Adrenal gland (tissue), 5 donors: ENCODE measurements around the gene LY9.

Source experiments
- POLR2A ChIP-seq, 2 donors: fragments of 450-650 bp; IDR thresholded peaks; one replicate each; pipeline ENCODE4 v1.6.1; 2017; ENCODE audit warnings: antibody characterized with exemption in 2 of 2, mild to moderate bottlenecking in 2 of 2, moderate library complexity in 1 of 2
- TF ChIP-seq, protein P1 (sequence below), 6 experiments: fragments of 450-650 bp in 4 of 6; fragments of 200-600 bp in 2 of 6; sonication (generic) in 1 of 6; IDR thresholded peaks; 1 replicate in 5 of 6; 2 replicates in 1 of 6; pipeline versions ENCODE4 v1.5.1 to v1.8.0; 2016 to 2021; ENCODE audit warnings: antibody characterized with exemption in 6 of 6, mild to moderate bottlenecking in 2 of 6, moderate library complexity in 1 of 6
- donor health status: DM: no; HTN: no; CAD: no.

DNA sequence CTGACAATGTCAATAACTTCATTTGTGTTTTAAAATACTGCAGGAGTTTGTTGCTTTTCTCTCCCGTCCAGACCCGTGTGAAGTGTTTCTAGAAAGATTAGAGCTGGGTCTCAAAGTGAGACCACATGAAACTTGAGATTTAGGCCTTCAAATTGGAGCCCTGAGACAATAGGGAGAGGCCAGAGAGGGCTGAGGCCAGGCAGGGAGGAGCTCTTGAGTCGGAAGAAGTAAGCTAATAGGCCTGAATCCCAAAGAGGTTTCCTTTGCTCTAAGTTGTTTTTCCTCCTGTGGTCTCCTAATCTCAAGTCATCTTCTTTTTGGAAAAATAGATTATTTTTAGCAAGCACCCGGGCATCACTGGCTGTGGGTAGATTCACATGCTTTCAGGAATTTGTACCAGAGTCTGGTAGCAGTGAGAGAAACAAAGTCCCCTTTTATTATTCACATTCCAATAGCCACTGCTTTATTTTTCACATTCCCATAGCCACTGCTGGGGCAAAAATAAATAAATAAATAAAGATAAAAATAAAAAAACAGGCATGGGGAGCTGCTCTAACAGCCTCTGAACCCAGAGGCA is 41.1 kb downstream of the LY9 start:
- TF ChIP-seq, protein P1, sequence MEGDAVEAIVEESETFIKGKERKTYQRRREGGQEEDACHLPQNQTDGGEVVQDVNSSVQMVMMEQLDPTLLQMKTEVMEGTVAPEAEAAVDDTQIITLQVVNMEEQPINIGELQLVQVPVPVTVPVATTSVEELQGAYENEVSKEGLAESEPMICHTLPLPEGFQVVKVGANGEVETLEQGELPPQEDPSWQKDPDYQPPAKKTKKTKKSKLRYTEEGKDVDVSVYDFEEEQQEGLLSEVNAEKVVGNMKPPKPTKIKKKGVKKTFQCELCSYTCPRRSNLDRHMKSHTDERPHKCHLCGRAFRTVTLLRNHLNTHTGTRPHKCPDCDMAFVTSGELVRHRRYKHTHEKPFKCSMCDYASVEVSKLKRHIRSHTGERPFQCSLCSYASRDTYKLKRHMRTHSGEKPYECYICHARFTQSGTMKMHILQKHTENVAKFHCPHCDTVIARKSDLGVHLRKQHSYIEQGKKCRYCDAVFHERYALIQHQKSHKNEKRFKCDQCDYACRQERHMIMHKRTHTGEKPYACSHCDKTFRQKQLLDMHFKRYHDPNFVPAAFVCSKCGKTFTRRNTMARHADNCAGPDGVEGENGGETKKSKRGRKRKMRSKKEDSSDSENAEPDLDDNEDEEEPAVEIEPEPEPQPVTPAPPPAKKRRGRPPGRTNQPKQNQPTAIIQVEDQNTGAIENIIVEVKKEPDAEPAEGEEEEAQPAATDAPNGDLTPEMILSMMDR (IDR thresholded peaks at IDR 0.05), result no peak
- TF ChIP-seq POLR2A (IDR thresholded peaks at IDR 0.05), result no peak
